ENCODE measurements around the gene YBX2.

Gene YBX2

GRCh38 chr17:7266784-7267183 lies 27.7 kb downstream of the YBX2 start:
- Mint-ChIP-seq H3K27ac (no peak overlapping the region), H3K27me3 (ENCODE audit: low read depth) (peaks cover 63% of the 10 kb centered on the region), H3K36me3 (ENCODE audit: low read depth) (no peaks in the 10 kb centered on the region), H3K9me3 (no peaks in the 10 kb centered on the region), H3K4me3 (no peak overlapping the region), H3K4me1 (peaks cover 11% of the 10 kb centered on the region)
- TF ChIP-seq CTCF (IDR thresholded peaks at IDR 0.05; ENCODE audit: unreplicated experiment in 3 of 3), result no peak

- Mint-ChIP-seq H3K36me3 (ENCODE audit: low read depth) (peaks cover 10% of the 10 kb centered on the region), H3K27me3 (ENCODE audit: low read depth) (peaks cover 83% of the 10 kb centered on the region), H3K9me3 (no peaks in the 10 kb centered on the region), H3K4me3 (peak overlapping the region; percentile 49 to 90 (median 89)), H3K27ac (peak overlapping the region in 2 of 3 experiments; percentile 91 to 98), H3K4me1 (peaks cover 11% of the 10 kb centered on the region)
- no peak for TF ChIP-seq CTCF (IDR thresholded peaks at IDR 0.05; ENCODE audit: unreplicated experiment in 3 of 3)
Measured at GRCh38 chr17:7263801-7264078, 30.7 kb downstream of the YBX2 start.

GRCh38 chr17:7262935-7263800 lies 31.3 kb downstream of the YBX2 start:
- peaks cover 11% of the 10 kb centered on the region for H3K4me1 Mint-ChIP-seq
- H3K36me3 Mint-ChIP-seq (ENCODE audit: low read depth), result peaks cover 15% of the 10 kb centered on the region
- H3K27ac Mint-ChIP-seq, result peak overlapping the region; percentile 70 to 98 (median 91)
- peaks cover 78% of the 10 kb centered on the region for H3K27me3 Mint-ChIP-seq (ENCODE audit: low read depth)
- TF ChIP-seq CTCF (IDR thresholded peaks at IDR 0.05; ENCODE audit: unreplicated experiment in 3 of 3), result no peak
- H3K9me3 Mint-ChIP-seq, result no peaks in the 10 kb centered on the region
- peak overlapping the region; percentile 49 to 90 (median 89) for H3K4me3 Mint-ChIP-seq

- Mint-ChIP-seq H3K27ac (peak within 1 kb of the TSS; percentile 70 to 98 (median 91)), H3K27me3 (ENCODE audit: low read depth) (peaks cover 78% of the 10 kb centered on the region), H3K36me3 (ENCODE audit: low read depth) (peaks cover 19% of the 10 kb centered on the region), H3K9me3 (no peaks in the 10 kb centered on the region), H3K4me1 (peaks cover 11% of the 10 kb centered on the region), H3K4me3 (peak within 1 kb of the TSS; percentile 80 to 90 (median 89))
- no peak for TF ChIP-seq CTCF (IDR thresholded peaks at IDR 0.05; ENCODE audit: unreplicated experiment in 3 of 3)
Measured at GRCh38 chr17:7262192-7262934, 32.1 kb downstream of the YBX2 start, which contains the start of gene CLDN7. Gene CLDN7 (minus strand): TSS chr17:7262478. CDS start chr17:7262043, 435 bp downstream.

- Mint-ChIP-seq H3K4me3 (peak overlapping the region; percentile 77 to 90 (median 80)), H3K36me3 (ENCODE audit: low read depth) (peaks cover 27% of the 10 kb centered on the region), H3K9me3 (no peaks in the 10 kb centered on the region), H3K4me1 (peaks cover 11% of the 10 kb centered on the region), H3K27ac (peak overlapping the region in 1 of 3 experiments; percentile 84), H3K27me3 (ENCODE audit: low read depth) (peaks cover 74% of the 10 kb centered on the region)
- TF ChIP-seq CTCF (IDR thresholded peaks at IDR 0.05; ENCODE audit: unreplicated experiment in 3 of 3), result no peak
Measured at GRCh38 chr17:7261379-7262191, 32.9 kb downstream of the YBX2 start.
